WI38 (cell line): ENCODE data around the gene C1QTNF3.

ENCODE experiments used
- H3K4me3 ChIP-seq: 2 replicates; pipeline ENCODE4 v1.5.1; 2011; ENCODE audit warnings: low read depth, mild to moderate bottlenecking, control low read depth, low read length
- TF ChIP-seq, protein P1 (sequence below): IDR thresholded peaks from 2 replicates; pipeline ENCODE4 v1.5.1; 2012; ENCODE audit warnings: low read depth, mild to moderate bottlenecking, control low read depth, low read length

The C1QTNF3 gene

GRCh38 chr5:33973271-33973670 lies 69.7 kb downstream of the C1QTNF3 start:
- H3K4me3 ChIP-seq: no peak overlapping the region
- TF ChIP-seq, protein P1, sequence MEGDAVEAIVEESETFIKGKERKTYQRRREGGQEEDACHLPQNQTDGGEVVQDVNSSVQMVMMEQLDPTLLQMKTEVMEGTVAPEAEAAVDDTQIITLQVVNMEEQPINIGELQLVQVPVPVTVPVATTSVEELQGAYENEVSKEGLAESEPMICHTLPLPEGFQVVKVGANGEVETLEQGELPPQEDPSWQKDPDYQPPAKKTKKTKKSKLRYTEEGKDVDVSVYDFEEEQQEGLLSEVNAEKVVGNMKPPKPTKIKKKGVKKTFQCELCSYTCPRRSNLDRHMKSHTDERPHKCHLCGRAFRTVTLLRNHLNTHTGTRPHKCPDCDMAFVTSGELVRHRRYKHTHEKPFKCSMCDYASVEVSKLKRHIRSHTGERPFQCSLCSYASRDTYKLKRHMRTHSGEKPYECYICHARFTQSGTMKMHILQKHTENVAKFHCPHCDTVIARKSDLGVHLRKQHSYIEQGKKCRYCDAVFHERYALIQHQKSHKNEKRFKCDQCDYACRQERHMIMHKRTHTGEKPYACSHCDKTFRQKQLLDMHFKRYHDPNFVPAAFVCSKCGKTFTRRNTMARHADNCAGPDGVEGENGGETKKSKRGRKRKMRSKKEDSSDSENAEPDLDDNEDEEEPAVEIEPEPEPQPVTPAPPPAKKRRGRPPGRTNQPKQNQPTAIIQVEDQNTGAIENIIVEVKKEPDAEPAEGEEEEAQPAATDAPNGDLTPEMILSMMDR: no peak

GRCh38 chr5:33969572-33970452 lies 73.2 kb downstream of the C1QTNF3 start:
- no peak overlapping the region for H3K4me3 ChIP-seq
- TF ChIP-seq, protein P1: peak; percentile 85

GRCh38 chr5:33968211-33969005 lies 74.6 kb downstream of the C1QTNF3 start:
- TF ChIP-seq, protein P1: no peak
- H3K4me3 ChIP-seq: no peak overlapping the region
